Panc1 (cell line): ENCODE measurements around the gene ATG9A.

Experiments used
- TF ChIP-seq, protein P1 (sequence below): fragments of 450-650 bp; IDR thresholded peaks from 2 replicates; pipeline ENCODE4 v1.5.1; 2017; ENCODE audit warnings: mild to moderate bottlenecking
- TF ChIP-seq, protein P2 (sequence below), 2 experiments: IDR thresholded peaks; 2 replicates each; pipeline ENCODE4 v1.6.1; 2011 to 2012; ENCODE audit warnings: low read depth in 2 of 2, control low read depth in 1 of 2, low read length in 1 of 2, mild to moderate bottlenecking in 1 of 2, moderate library complexity in 1 of 2; ENCODE audit not compliant: insufficient read depth in 1 of 2

DNA sequence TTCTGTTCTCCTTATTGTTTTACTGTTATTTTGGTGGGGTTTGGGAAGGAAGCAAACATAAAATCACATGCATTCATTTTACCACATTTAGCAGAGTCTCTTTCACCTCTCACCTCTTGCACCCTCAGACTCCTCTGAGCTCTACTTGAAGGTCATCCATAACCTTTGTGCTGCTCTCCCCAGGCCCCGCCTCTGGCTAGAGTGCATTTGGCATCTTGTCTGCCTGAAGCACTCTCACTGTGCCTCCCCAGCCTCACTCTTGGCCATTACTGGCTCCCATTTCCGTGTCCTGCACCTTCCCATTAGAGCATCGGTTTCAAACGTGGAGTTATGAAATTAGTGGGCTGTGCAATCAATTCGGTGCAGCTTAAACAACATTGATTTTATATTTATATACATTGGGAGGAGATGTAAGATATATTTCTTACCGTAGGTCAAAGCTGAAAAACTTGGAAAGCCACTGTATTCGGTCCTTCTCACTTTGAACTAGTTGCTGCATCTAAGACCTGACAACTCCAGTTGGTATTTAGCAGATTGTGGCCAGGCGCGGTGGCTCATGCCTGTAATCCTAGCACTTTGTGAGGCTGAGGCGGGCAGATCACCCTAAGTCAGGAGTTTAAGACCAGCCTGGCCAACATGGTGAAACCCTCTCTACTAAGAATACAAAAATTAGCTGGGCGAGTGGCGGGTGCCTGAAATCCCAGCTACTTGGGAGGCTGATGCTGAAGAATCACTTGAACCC is 29.8 kb downstream of the ATG9A start:
- TF ChIP-seq, protein P1, sequence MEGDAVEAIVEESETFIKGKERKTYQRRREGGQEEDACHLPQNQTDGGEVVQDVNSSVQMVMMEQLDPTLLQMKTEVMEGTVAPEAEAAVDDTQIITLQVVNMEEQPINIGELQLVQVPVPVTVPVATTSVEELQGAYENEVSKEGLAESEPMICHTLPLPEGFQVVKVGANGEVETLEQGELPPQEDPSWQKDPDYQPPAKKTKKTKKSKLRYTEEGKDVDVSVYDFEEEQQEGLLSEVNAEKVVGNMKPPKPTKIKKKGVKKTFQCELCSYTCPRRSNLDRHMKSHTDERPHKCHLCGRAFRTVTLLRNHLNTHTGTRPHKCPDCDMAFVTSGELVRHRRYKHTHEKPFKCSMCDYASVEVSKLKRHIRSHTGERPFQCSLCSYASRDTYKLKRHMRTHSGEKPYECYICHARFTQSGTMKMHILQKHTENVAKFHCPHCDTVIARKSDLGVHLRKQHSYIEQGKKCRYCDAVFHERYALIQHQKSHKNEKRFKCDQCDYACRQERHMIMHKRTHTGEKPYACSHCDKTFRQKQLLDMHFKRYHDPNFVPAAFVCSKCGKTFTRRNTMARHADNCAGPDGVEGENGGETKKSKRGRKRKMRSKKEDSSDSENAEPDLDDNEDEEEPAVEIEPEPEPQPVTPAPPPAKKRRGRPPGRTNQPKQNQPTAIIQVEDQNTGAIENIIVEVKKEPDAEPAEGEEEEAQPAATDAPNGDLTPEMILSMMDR = no peak
- TF ChIP-seq, protein P2, sequence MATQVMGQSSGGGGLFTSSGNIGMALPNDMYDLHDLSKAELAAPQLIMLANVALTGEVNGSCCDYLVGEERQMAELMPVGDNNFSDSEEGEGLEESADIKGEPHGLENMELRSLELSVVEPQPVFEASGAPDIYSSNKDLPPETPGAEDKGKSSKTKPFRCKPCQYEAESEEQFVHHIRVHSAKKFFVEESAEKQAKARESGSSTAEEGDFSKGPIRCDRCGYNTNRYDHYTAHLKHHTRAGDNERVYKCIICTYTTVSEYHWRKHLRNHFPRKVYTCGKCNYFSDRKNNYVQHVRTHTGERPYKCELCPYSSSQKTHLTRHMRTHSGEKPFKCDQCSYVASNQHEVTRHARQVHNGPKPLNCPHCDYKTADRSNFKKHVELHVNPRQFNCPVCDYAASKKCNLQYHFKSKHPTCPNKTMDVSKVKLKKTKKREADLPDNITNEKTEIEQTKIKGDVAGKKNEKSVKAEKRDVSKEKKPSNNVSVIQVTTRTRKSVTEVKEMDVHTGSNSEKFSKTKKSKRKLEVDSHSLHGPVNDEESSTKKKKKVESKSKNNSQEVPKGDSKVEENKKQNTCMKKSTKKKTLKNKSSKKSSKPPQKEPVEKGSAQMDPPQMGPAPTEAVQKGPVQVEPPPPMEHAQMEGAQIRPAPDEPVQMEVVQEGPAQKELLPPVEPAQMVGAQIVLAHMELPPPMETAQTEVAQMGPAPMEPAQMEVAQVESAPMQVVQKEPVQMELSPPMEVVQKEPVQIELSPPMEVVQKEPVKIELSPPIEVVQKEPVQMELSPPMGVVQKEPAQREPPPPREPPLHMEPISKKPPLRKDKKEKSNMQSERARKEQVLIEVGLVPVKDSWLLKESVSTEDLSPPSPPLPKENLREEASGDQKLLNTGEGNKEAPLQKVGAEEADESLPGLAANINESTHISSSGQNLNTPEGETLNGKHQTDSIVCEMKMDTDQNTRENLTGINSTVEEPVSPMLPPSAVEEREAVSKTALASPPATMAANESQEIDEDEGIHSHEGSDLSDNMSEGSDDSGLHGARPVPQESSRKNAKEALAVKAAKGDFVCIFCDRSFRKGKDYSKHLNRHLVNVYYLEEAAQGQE (IDR thresholded peaks at IDR 0.05; ENCODE audit: insufficient read depth in 1 of 2, low read depth in 2 of 2, low read length in 1 of 2) = no peak
